Nephron (organoid): ENCODE measurements around the gene PHACTR1.

Experiments used
- H3K27ac Mint-ChIP-seq, 3 experiments: 2 replicates each; pipeline ENCODE4 v1.8.0; 2020; ENCODE audit warnings: mixed read lengths in 3 of 3, mild to moderate bottlenecking in 2 of 3, moderate library complexity in 1 of 3
- H3K27me3 Mint-ChIP-seq: 2 replicates; pipeline ENCODE4 v1.8.0; 2021; ENCODE audit warnings: low read depth, mild to moderate bottlenecking, moderate library complexity, mixed read lengths
- H3K36me3 Mint-ChIP-seq: 2 replicates; pipeline ENCODE4 v1.8.0; 2020; ENCODE audit warnings: low read depth, mixed read lengths
- H3K4me1 Mint-ChIP-seq: 2 replicates; pipeline ENCODE4 v1.8.0; 2020; ENCODE audit warnings: mixed read lengths
- H3K4me3 Mint-ChIP-seq, 3 experiments: 2 replicates each; pipeline ENCODE4 v1.8.0; 2020; ENCODE audit warnings: mild to moderate bottlenecking in 3 of 3, mixed read lengths in 3 of 3, moderate library complexity in 2 of 3
- H3K9me3 Mint-ChIP-seq: 2 replicates; pipeline ENCODE4 v1.8.0; 2020; ENCODE audit warnings: mixed read lengths
- TF ChIP-seq, protein P1 (sequence below), 3 experiments: fragments of 200-600 bp; sonication (generic); IDR thresholded peaks; one replicate each; pipeline ENCODE4 v1.5.0; 2021; ENCODE audit warnings: antibody characterized with exemption in 3 of 3; ENCODE audit not compliant: unreplicated experiment in 3 of 3

Gene PHACTR1

DNA sequence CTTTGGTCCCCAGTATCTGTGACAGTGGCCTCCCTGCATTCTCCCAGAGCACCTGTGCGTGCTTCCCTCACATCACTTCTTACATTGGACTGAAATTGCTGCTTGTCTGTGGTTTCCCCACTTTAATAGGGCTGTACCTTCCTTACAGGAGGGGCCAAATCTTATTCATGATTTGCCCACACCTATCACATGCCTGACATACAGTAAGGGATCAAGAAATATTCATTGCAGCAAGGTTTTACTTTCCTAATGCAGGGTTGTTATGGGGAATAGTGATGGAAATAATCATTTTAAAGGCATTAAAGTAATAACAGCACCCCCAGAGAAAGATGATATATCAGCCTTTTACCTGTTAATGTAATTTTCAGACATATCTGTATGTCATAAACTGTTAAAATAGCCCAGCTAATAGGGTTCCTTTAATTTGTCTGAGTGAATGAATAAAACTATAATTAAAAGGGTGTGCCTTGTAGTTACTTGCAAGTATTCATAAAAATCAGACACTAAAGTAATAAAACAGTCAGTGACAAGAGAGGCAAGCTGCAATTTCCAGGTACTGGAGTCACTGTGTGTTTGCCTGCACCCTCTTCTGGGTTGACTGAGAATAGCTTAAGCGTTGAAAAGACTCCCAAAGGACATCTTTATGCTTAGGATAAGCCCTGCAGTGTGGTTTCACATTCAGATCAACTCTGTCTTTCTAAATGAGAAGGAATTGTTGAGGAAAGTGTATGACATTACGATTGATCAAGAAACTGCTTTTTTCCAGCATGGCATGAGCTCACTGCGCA, 182.7 kb downstream of the PHACTR1 start:
- TF ChIP-seq, protein P1, sequence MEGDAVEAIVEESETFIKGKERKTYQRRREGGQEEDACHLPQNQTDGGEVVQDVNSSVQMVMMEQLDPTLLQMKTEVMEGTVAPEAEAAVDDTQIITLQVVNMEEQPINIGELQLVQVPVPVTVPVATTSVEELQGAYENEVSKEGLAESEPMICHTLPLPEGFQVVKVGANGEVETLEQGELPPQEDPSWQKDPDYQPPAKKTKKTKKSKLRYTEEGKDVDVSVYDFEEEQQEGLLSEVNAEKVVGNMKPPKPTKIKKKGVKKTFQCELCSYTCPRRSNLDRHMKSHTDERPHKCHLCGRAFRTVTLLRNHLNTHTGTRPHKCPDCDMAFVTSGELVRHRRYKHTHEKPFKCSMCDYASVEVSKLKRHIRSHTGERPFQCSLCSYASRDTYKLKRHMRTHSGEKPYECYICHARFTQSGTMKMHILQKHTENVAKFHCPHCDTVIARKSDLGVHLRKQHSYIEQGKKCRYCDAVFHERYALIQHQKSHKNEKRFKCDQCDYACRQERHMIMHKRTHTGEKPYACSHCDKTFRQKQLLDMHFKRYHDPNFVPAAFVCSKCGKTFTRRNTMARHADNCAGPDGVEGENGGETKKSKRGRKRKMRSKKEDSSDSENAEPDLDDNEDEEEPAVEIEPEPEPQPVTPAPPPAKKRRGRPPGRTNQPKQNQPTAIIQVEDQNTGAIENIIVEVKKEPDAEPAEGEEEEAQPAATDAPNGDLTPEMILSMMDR (IDR thresholded peaks at IDR 0.05; ENCODE audit: unreplicated experiment in 3 of 3) = peak in 1 of 3 experiments; percentile 24
- no peaks in the 10 kb centered on the region for H3K36me3 Mint-ChIP-seq
- H3K27ac Mint-ChIP-seq = peak overlapping the region in 2 of 3 experiments; percentile 7 to 38
- no peak overlapping the region for H3K4me3 Mint-ChIP-seq
- peaks cover 30% of the 10 kb centered on the region for H3K4me1 Mint-ChIP-seq
- H3K9me3 Mint-ChIP-seq = no peaks in the 10 kb centered on the region
- peaks cover 5% of the 10 kb centered on the region for H3K27me3 Mint-ChIP-seq

DNA sequence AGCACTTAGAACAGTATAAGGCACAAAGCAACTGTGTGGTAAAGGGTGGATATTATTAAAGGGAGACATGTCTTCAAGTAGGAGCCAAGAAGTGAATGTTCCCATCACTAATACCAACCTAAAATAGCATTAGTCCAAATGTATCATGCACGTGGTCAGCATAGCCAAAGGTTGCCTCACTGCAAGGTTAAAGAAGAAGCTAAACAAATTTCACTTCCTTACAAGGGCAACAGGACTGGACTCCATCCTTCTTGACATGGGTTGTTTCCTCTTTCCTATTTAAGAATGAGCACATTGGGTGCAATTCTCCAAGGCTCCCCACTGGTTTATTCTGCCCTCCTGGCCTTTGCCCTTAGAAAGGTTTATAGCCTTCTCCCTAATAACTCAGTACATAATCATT, 186.7 kb downstream of the PHACTR1 start:
- Mint-ChIP-seq H3K9me3 (no peaks in the 10 kb centered on the region), H3K4me1 (peaks cover 18% of the 10 kb centered on the region)

DNA sequence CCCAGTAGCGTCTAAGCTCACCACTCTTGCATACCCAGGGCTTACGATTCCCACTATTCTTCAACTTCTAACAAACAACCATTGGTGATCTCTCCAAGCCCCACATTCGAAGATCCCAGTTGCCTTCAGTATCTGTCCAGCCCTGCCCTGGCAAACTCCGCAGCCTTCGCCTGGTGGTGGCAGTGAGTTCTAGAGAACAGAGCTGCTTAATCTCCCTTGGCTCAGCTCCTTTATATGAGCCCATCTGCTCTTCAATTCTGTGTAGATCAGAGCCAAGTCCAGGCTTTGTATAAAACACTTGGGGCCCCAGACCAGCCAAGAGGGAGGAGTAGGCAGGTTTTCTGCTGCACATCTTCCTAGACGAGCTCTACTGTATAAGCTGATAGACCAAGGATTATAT, 193.3 kb downstream of the PHACTR1 start:
- H3K27ac Mint-ChIP-seq = no peak overlapping the region
- H3K4me1 Mint-ChIP-seq = peaks cover 7% of the 10 kb centered on the region
- peaks cover 14% of the 10 kb centered on the region for H3K27me3 Mint-ChIP-seq
- TF ChIP-seq, protein P1 (IDR thresholded peaks at IDR 0.05; ENCODE audit: unreplicated experiment in 3 of 3) = no peak
- H3K4me3 Mint-ChIP-seq = no peak overlapping the region
- H3K36me3 Mint-ChIP-seq = no peaks in the 10 kb centered on the region
- H3K9me3 Mint-ChIP-seq = no peaks in the 10 kb centered on the region

More for the DNA sequence above, 186.7 kb downstream of the PHACTR1 start:
- no peaks in the 10 kb centered on the region for H3K36me3 Mint-ChIP-seq
- no peak overlapping the region for H3K27ac Mint-ChIP-seq
- TF ChIP-seq, protein P1 (IDR thresholded peaks at IDR 0.05; ENCODE audit: unreplicated experiment in 3 of 3) = no peak
- H3K4me3 Mint-ChIP-seq = no peak overlapping the region
- peaks cover 6% of the 10 kb centered on the region for H3K27me3 Mint-ChIP-seq

DNA sequence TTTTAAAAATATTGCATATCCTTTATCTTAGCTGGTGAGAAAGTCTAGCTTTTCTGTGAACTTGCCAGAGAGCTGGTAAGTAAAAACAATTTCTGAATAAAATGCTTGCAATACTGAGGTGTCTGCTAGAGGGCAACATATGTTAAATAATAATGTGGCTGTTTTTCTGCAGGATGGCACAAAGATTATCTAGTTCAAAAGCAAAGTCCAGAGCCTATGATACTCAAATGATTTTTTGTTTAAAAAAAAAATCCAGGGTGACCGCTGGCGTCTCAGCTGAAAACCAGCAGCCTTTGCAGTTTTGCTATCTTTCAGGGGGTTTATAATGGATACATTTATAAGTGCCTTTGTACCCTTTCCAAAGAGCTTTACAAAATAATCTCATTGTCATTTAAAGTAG, 194.9 kb downstream of the PHACTR1 start:
- Mint-ChIP-seq H3K27ac (peak overlapping the region in 2 of 3 experiments; percentile 13 to 23), H3K9me3 (no peaks in the 10 kb centered on the region), H3K4me3 (no peak overlapping the region), H3K27me3 (peaks cover 16% of the 10 kb centered on the region), H3K36me3 (no peaks in the 10 kb centered on the region), H3K4me1 (peaks cover 7% of the 10 kb centered on the region)
- TF ChIP-seq, protein P1 (IDR thresholded peaks at IDR 0.05; ENCODE audit: unreplicated experiment in 3 of 3) = peak; percentile 47 to 72 (median 63)

DNA sequence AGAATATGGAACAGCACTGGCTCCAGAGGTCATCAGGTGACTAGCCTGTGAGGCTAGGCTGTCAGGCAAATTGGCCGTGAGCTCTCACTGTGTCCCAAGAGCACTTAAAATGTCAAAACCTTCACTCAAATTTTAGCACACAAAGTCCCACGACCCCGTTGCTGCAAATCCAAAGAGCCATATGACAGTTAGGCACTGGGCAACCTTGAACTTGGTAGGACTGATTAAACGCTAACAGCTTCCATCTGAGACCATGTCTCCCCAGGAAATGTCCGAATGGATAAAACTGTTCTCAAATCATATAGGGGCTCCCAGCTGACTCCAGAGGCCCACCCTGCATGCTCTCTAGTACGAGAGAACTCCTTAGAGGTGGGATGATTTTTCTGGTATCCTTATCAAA, 196.6 kb downstream of the PHACTR1 start:
- Mint-ChIP-seq H3K4me1 (peaks cover 7% of the 10 kb centered on the region), H3K9me3 (no peaks in the 10 kb centered on the region), H3K4me3 (no peak overlapping the region), H3K36me3 (no peaks in the 10 kb centered on the region), H3K27ac (no peak overlapping the region), H3K27me3 (peaks cover 15% of the 10 kb centered on the region)
- TF ChIP-seq, protein P1 (IDR thresholded peaks at IDR 0.05; ENCODE audit: unreplicated experiment in 3 of 3) = no peak

DNA sequence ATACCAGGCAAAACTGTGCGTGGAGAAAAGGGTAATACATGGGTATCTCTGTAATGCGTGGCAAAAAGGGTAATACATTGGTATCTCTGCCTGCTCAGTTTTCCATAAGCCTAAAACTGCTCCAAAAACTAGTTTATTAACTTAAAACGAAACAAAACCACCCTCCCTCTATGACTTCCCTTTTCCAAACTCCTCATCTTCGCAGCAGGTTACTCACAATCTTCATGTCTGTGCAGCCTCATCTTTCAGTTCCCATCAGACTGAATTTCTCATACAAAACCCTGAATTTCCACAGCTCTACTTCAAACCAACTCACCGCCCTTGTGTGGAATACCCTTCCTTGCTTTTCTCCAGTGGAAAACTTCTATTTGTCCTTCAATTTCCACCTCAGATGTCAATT, 199.4 kb downstream of the PHACTR1 start:
- Mint-ChIP-seq H3K4me3 (no peak overlapping the region), H3K9me3 (no peaks in the 10 kb centered on the region), H3K27me3 (peaks cover 8% of the 10 kb centered on the region), H3K36me3 (no peaks in the 10 kb centered on the region), H3K27ac (no peak overlapping the region), H3K4me1 (peaks cover 6% of the 10 kb centered on the region)
- TF ChIP-seq, protein P1 (IDR thresholded peaks at IDR 0.05; ENCODE audit: unreplicated experiment in 3 of 3) = no peak
